Heart right ventricle (tissue), 16 donors: Measurements from ENCODE around the gene ADAM8. TPM values are rescaled to one million over a fixed set of nuclear protein-coding genes. Genes with fewer than 3 reads are reported as not detected.
A peak's percentile ranks its signal among the peaks of the same experiment; 100 is the strongest.
"Not testable (repeated sequence)": the region's sequence is repeated elsewhere in the genome, so short reads cannot be mapped to it uniquely, and the experiment has no call there.

Experiments
- ATAC-seq, 8 donors: fragments of 200-7000 bp; cut with Tn5 transposase; one replicate each; pipeline ENCODE4 v1.9.1; 2020; ENCODE audit warnings: mild to moderate bottlenecking in 8 of 8, moderate library complexity in 8 of 8, moderate number of reproducible peaks in 1 of 8
- DNase-seq, 2 donors: peaks; one replicate each; pipeline ENCODE4 v3.0.0-alpha.2; 2020
- H3K27ac ChIP-seq, 10 donors: fragments of 200-600 bp; sonication (generic) in 2 of 10; one replicate each; pipeline versions ENCODE4 v1.5.0 to v1.8.0; 2020 to 2022; ENCODE audit warnings: mild to moderate bottlenecking in 3 of 10
- H3K27me3 ChIP-seq, 7 donors: fragments of 200-600 bp; one replicate each; pipeline ENCODE4 v1.8.0; 2021 to 2022; ENCODE audit warnings: mild to moderate bottlenecking in 2 of 7
- H3K36me3 ChIP-seq, 9 donors: fragments of 200-600 bp; sonication (generic) in 1 of 9; one replicate each; pipeline versions ENCODE4 v1.5.0 to v1.8.0; 2020 to 2022; ENCODE audit warnings: mild to moderate bottlenecking in 2 of 9
- H3K4me1 ChIP-seq, 9 donors: fragments of 200-600 bp; sonication (generic) in 1 of 9; one replicate each; pipeline versions ENCODE4 v1.5.0 to v1.8.0; 2020 to 2022; ENCODE audit warnings: mild to moderate bottlenecking in 4 of 9
- H3K4me3 ChIP-seq, 10 donors: fragments of 200-600 bp; sonication (generic) in 2 of 10; one replicate each; pipeline versions ENCODE4 v1.5.0 to v1.8.0; 2020 to 2022; ENCODE audit warnings: mild to moderate bottlenecking in 7 of 10, moderate library complexity in 2 of 10
- H3K9me3 ChIP-seq, 11 donors: fragments of 200-600 bp in 10 of 11; sonication (generic) in 2 of 11; one replicate each; pipeline versions ENCODE4 v1.5.0 to v1.8.0; 2013 to 2022; ENCODE audit warnings: mild to moderate bottlenecking in 2 of 11, control low read depth in 1 of 11, moderate library complexity in 1 of 11
- CTCF ChIP-seq, 9 donors: fragments of 200-600 bp; sonication (generic) in 2 of 9; IDR thresholded peaks; one replicate each; pipeline versions ENCODE4 v1.5.0 to v1.8.0; 2021 to 2022; ENCODE audit warnings: antibody characterized with exemption in 9 of 9, mild to moderate bottlenecking in 5 of 9, moderate library complexity in 1 of 9
- WGBS, 2 donors: extraction: QIAGEN DNeasy Blood & Tissue Kit; methylation state at CpG; one replicate each; pipeline ENCODE4 v1.1.7; 2013; ENCODE audit warnings: inconsistent platforms in 1 of 2; 5-methylcytosine and 5-hydroxymethylcytosine counted together
- intact Hi-C, 10 donors: fragments of 100-400 bp; cut with DNase I; formaldehyde crosslinking; loops; one replicate each; pipeline versions ENCODE4 v1.11.1 to v1.14.2; 2022
- polyA plus RNA-seq, 2 donors: library from polyadenylated mRNA; stranded (reverse); fragments of 200-250 nt; gene quantifications; one replicate each; pipeline ENCODE4 v1.2.3, GENCODE V29; 2013
- total RNA-seq, 10 donors: library from RNA; stranded (reverse); fragmentation: NEBNext Ultra II Directional in 3 of 10; extraction: Animal tissue kit (Norgen Biotek cat#: 25700) in 3 of 10; gene quantifications; one replicate each; pipeline versions ENCODE4 v1.2.1 to v1.2.4, GENCODE V29; 2021 to 2023
- donor health status: Arrhythmogenic right ventricular cardiomyopathy.
- donor health status: ischemic (EF 13 %, LVEDD 7.1; RV severe dilation, severe dysfunction).
- donor health status: healthy with polysubstance abuse.
- donor health status: DM: no; HTN: yes; CAD: no.
- donor health status: DM: no; HTN: no; CAD: no.
- donor health status: ischemic (EF 25% LVEDD 6.9; RV normal size, moderate dysfunction).
- donor health status: ischemic (EF 25% LVEDD 5.7; RV mildly dilated, moderate dysfunction).
- donor health status: healthy.
- donor health status: DM: yes; HTN: yes; CAD: no.
- donor health status: Ischemic cardiomyopathy.
- donor health status: ischemic (EF 35%, LVEDD 5.7; RV mildly dilated, moderate dysfunction).
- donor health status: nonischemic (EF 11% LVEDD 7.7; RV severe dilation, severe dysfunction).
- donor health status: DM: yes; HTN: yes; CAD: no.
- donor health status: PGD.
- donor health status: ischemic (EF 29% LVEDD 5.4; RV normal size, mild dysfunction).
- donor health status: nonischemic (EF 23%, LVEDD 6.1; RV moderate dilation, normal function).

The ADAM8 gene
- total and polyA plus RNA-seq, 12 donors: 0.88 to 6.5 (median 1.6) TPM

- TF ChIP-seq CTCF (IDR thresholded peaks at IDR 0.05): no peak
- Histone ChIP-seq H3K9me3 (no peaks in the 10 kb centered on the region), H3K27ac (no peak overlapping the region), H3K4me3 (peak overlapping the region in 2 of 10 donors; percentile 17 to 25), H3K4me1 (peaks cover 0 to 5% (median 0%) of the 10 kb centered on the region in 9 donors), H3K27me3 (peaks cover 6 to 73% (median 70%) of the 10 kb centered on the region in 7 donors), H3K36me3 (no peaks in the 10 kb centered on the region)
- intact Hi-C loops: no loop called here
- WGBS, 2 donors: 23 to 32% methylated on average over 25 of the region's 25 CpGs
- ATAC-seq: no peak
- no peak for DNase-seq
Observed at GRCh38 chr10:133224756-133225372, 51.8 kb downstream of the ADAM8 start.

- Histone ChIP-seq H3K27ac (no peak overlapping the region), H3K9me3 (no peaks in the 10 kb centered on the region), H3K27me3 (peaks cover 4 to 73% (median 70%) of the 10 kb centered on the region in 7 donors), H3K4me3 (no peak overlapping the region), H3K4me1 (no peaks in the 10 kb centered on the region), H3K36me3 (no peaks in the 10 kb centered on the region)
- 40 to 47% methylated on average over 14 of the region's 14 CpGs for WGBS, 2 donors
- intact Hi-C loops: no loop called here
- DNase-seq (no peak), ATAC-seq (no peak)
- TF ChIP-seq CTCF (IDR thresholded peaks at IDR 0.05): no peak
Observed at GRCh38 chr10:133224076-133224475, 52.6 kb downstream of the ADAM8 start.

GRCh38 chr10:133221756-133222155, 54.9 kb downstream of the ADAM8 start:
- H3K36me3 ChIP-seq, intact Hi-C loops, H3K4me1 ChIP-seq, H3K27ac ChIP-seq, H3K4me3 ChIP-seq, ATAC-seq, H3K9me3 ChIP-seq, DNase-seq: not testable (repeated sequence)
- H3K27me3 ChIP-seq: peaks cover 4 to 60% (median 54%) of the 10 kb centered on the region in 7 donors
- 88 to 90% methylated on average over 16 to 18 of the region's 22 CpGs for WGBS, 2 donors

GRCh38 chr10:133221331-133221730, 55.3 kb downstream of the ADAM8 start:
- 85 to 86% methylated on average over 11 of the region's 11 CpGs for WGBS, 2 donors
- H3K4me1 ChIP-seq: no peaks in the 10 kb centered on the region
- H3K9me3 ChIP-seq: no peaks in the 10 kb centered on the region
- TF ChIP-seq CTCF (IDR thresholded peaks at IDR 0.05): no peak
- DNase-seq (no peak), ATAC-seq (no peak)
- H3K36me3 ChIP-seq: no peaks in the 10 kb centered on the region
- no peak overlapping the region for H3K27ac ChIP-seq
- H3K27me3 ChIP-seq: peaks cover 4 to 56% (median 50%) of the 10 kb centered on the region in 7 donors
- intact Hi-C loops: no loop called here
- H3K4me3 ChIP-seq: no peak overlapping the region

- Histone ChIP-seq H3K4me1 (no peaks in the 10 kb centered on the region), H3K4me3 (no peak overlapping the region), H3K9me3 (no peaks in the 10 kb centered on the region), H3K36me3 (no peaks in the 10 kb centered on the region), H3K27ac (no peak overlapping the region), H3K27me3 (peaks cover 4 to 42% (median 35%) of the 10 kb centered on the region in 7 donors)
- DNase-seq (no peak), ATAC-seq (no peak)
- 14% methylated on average over 28 of the region's 28 CpGs for WGBS, 2 donors
- intact Hi-C loops: no loop called here
- no peak for TF ChIP-seq CTCF (IDR thresholded peaks at IDR 0.05)
Observed at GRCh38 chr10:133219782-133220181, 56.9 kb downstream of the ADAM8 start.
